GM18511 (cell line): ENCODE measurements around the gene VARS2.
"Not testable (repeated sequence)": the region's sequence is repeated elsewhere in the genome, so short reads cannot be mapped to it uniquely, and the experiment has no call there.

Source experiments
- ATAC-seq: cut with Tn5 transposase; IDR thresholded peaks from one replicate; pipeline ENCODE4 v1.9.1; 2021; ENCODE audit warnings: mild to moderate bottlenecking, moderate library complexity; ENCODE audit not compliant: unreplicated experiment

The VARS2 gene

GRCh38 chr6:30927080-30927479 is 13.0 kb downstream of the VARS2 start:
- ATAC-seq = not testable (repeated sequence)

- ATAC-seq = no peak
These were observed 14.6 kb downstream of the VARS2 start for GRCh38 chr6:30928677-30929076.

DNA sequence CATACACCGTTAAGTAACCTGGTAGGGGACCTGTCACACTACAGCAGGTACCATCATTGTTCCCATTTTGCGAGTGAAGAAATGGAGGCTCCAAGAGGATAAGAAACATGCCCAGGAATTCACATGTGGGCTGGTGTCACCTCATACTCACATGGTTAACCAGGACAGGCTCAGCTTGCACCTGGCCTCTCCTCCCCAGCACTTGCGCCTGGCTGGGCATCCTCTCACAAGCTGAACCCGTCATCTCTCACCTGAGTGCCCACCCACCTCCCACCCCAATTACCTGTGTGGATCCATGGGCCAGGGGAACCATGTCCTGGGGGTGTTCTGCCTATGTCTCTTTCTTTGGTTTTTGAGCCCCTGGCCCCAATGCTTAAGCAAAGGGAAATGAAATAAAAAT is 16.5 kb downstream of the VARS2 start:
- ATAC-seq = no peak

DNA sequence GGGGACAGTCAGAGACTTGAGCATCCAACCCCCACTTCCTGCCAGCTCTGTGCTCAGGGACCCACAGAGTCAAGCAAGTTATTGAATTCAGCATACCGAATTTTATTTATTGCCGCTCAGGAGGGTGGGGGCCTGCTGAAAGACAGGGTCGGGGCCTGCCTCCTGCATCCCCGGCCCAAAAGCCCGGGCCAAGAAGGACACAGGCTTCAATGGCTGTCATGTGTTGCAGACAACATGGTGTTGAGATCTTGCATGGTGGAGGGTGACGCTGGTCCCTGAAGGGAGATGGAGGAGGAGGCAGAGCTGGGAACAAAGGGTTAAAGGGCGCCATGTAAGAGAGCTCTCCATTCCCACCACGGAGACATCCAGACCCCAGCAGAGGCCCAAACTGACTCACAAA is 17.2 kb downstream of the VARS2 start:
- no peak for ATAC-seq

DNA sequence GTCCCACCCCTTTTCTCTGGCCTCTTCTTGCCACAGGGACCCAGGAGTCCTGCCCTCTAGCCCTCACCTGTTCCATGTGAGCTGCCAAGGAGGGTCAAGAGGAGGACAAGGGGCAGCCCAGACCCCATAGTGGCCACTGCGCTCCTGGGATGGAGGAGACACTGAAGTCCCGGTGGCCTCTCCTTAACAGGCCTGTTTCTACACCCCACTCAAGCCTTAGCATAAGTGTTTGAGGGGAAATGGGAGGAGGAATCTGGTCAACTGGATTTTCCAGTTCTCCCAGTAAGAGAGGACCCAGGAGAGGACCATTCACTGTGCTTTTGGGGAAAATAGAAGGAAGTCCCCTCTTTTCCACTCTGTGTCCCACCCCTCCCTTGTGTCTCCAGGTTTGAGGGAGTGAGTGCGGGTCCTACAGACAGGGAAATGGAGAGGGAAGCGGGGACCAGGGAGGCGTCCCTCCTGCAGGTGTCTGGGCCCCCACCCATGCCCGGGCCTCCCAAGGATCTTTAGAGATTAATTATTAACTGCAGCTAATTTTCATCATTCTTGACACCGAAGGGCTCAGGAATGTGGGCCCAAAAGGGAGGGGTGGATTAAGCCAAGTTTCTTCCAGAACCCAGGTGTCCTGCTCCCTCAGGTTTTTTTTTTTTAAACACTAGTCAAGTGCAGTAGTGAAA is 18.1 kb downstream of the VARS2 start, which contains the start of gene SFTA2:
TSS of gene SFTA2 (minus strand) at position 202 of the 677 bp plus-strand sequence. CDS start at position 128, 74 bp downstream.
- no peak for ATAC-seq

DNA sequence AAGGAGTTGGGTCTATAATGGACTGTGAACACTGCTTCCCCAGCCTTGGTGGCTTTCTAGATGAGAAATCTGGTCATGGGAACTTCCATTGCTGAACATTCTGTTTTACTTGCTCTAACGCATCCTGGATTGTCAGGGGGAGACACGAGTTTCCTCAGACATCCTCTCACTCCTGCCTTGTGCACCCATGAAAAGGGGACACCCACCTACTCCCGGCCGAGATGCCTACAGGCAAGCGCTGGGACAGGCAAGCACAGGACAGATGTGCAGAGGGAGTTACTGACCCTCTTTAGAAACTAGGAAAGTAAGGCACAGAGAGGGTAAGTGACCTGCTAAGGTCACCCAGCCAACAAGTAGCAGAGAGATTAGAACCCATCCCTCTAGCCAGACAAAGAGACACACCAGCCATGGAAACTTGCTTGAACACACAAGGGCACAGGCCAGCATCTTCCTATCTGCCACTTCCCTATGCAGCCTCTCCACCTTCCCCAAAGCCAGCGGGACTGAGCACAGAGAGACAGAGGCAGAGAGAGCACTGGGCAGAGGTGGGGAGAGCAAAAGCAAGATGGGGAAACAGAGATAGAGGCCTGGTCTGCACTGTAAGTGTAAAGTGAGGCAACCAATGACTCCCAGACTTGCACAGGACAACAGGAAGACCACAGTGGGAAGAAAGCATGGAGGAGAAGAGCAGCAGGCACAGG is 18.8 kb downstream of the VARS2 start:
- ATAC-seq = no peak

DNA sequence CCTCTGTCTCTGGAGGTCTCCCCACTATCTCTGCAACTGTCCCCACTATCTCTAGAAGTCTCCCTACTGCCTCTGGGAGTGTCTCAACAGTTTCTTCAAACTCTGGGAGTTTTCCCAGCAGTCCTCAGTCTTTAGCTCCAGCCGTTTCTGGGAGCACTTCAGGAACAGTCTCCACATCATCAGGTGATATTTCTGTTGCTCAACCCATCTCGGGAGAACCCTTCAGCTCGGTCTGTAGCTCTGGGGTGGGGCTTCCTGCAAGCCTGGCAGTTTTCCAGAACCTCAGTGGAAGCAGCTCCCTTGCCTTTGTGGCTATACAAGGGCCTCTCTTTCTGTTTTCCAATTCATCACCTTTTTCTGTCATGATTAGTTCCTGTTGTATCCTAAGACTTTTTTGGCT is 21.0 kb downstream of the VARS2 start:
- no peak for ATAC-seq

DNA sequence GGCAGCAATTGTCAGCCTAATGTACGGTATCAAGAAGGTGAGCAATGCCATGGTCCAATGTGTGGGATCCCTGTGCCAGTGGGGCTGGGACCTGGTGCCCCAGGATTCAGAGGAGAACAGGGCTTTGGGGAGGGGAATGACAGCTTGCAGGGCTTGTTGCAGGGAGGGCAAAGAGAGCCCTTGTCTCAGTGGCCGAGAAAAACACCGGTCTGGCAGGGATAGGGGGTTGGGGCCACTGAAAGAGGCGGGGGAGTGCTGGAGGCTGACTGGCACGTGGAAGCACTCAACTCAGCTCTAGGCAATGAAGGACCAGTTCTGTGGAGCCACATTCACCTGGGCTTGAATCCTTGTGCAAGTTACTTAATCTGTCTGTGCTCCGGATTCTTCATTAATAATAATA is 23.2 kb downstream of the VARS2 start:
- ATAC-seq = no peak

- no peak for ATAC-seq
These were observed 24.7 kb downstream of the VARS2 start for GRCh38 chr6:30938730-30939129.

- no peak for ATAC-seq
These were observed 25.4 kb downstream of the VARS2 start for GRCh38 chr6:30939473-30939872.

GRCh38 chr6:30940361-30940986 is 26.4 kb downstream of the VARS2 start, which contains the start of gene MUCL3:
TSS of gene MUCL3 (plus strand) at chr6:30940973. CDS start at chr6:30941000, 27 bp downstream.
- ATAC-seq = no peak

DNA sequence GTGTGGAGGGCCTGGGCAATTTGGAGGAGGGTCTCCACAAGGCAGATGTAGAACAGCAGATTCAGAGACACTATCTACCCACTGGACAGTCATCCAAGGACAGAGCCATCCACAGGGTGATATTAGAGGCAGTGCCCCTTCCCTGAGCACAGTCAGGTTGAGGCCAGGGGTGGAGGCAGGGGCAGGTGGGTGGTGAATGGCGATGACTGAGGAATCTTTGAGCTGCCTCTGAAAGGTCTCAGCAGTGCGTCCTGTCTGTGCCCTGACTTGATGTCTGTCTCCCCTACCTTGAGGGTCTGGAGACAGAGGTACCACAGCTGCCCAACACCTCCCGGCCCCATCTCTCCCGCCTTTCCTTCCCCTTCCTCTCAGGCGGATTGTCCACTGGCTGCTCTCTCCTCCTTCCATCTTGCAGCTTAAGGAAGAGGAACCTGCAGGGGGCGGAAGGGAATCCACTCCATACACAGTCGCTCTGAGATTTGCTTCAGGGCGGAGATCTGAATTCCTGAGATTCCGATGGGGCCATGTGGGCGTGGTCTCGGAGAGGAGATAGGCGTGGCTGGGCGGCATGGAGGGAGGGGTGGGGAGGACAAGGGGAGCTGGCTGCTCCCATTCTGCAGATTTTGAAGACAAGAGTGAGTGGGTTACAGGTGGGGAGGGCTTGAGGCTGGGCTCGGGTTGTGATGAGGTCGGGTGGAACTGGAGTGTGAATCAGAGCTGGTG is 28.5 kb downstream of the VARS2 start:
- no peak for ATAC-seq

DNA sequence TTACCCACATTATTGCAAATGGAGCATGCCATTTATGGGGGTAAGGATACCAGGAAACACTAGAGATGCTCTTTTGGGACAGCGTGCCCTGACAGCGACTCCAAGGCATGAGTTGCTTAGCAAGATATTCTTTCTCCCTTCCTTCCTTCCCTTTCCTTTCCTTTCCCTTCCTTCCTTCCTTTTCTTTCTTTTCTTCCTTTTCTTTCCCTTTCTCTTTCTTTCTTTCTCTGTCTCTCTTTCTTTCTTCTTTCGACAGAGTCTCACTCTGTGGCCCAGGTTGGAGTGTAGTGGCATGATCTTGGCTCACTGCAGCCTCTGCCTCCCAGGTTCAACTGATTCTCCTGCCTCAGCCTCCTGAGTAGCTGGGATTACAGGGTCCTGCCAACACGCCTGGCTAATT is 30.0 kb downstream of the VARS2 start:
- no peak for ATAC-seq

DNA sequence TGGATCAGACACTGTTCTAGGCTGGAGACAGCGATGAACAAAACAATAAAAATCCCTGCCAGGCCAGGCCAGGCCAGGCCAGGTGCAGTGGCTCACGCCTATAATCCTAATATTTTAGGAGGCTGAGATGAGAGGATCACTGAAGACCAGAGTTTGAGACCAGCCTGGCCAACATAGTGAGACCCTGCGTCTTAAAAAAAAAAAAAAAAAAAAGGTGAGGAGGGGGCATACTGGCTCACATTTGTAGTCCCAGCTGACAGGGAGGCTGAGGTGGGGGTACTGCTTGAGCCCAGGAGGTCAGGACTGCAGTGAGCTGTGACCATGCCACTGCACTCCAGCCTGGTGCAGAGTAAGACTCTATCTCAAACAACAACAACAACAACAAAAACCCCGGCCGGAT is 31.2 kb downstream of the VARS2 start:
- ATAC-seq = no peak

- no peak for ATAC-seq
These were observed 33.2 kb downstream of the VARS2 start for GRCh38 chr6:30947231-30947630.

DNA sequence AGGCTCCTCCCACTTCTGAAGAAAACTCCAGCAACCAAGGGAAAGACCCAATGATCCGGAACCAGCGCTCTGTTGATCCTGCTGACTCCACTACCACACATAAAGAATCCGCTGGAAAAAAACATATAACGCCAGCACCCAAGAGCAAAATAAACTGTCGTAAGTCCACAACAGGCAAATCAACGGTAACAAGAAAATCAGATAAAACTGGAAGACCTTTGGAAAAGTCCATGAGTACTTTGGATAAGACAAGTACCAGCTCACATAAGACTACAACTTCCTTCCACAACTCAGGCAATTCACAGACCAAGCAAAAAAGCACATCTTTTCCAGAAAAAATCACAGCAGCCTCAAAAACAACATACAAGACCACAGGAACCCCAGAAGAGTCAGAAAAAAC is 34.8 kb downstream of the VARS2 start:
- no peak for ATAC-seq

GRCh38 chr6:30951907-30952469 is 38.0 kb downstream of the VARS2 start:
- no peak for ATAC-seq

DNA sequence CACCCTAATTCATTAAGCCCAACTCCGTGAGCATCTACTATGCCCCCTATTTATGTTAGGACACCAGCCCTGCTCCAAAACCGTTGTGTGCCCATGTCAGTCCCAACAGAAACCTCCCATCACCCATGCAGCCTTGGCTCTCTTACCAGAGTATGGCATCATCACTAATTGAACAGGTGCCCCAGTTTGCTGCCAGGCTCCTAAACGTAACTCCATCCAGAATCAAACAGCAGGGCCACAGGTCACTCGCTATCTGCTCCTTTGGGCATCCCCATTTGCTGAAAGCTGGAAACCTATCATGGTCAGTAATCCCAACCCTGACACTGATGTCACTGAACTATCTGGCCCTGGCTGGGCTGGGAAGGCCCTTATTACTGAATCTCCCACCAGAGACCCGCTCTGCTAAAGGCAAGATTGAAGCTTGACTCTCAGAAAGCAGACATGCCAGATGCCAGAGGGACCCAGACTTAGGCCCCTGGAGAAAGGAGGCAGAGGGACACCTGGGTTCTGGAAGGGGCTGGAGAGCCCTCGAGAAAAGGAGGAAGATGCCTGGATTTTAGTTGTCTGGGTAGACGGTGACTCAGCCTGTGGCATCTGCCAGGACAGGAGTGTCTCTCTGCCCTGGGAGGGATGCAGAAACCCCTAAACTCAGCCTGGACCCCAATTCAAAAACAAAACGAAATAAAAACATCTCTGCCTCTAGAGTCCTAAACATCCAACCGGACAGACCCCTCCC is 40.8 kb downstream of the VARS2 start:
- no peak for ATAC-seq

DNA sequence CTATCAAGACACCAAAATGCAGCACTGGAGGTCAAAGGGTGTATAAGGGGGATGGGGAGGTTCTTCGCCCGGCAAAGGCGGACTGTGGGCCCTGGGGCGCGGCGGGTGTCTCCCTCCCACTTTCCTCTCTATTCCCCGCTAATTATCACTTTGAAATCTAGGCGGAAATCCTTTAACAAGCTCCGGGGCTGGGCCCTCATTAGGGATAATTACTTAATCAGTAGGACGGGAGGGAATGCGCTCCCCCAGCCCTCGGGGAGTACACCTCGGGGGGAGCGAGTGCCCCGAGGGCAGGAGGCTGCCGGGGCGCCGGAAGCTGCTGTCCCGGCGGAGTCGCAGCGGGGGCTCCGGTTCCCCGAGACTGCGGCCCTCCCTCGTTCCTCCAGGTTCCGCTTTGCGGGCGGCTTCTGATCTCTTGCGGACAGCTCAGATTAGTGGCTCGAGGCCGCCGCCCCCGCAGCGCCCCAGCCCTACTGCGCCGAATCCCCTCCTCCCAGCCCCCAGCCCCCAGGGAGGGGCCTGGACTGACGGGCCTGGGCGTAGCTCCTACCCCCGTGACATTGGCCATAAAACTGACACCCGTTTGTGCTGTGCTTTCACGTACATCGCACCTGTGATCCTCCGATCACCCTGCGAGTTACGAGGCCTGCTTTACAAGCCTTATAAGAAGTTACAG is 41.5 kb downstream of the VARS2 start:
- no peak for ATAC-seq

DNA sequence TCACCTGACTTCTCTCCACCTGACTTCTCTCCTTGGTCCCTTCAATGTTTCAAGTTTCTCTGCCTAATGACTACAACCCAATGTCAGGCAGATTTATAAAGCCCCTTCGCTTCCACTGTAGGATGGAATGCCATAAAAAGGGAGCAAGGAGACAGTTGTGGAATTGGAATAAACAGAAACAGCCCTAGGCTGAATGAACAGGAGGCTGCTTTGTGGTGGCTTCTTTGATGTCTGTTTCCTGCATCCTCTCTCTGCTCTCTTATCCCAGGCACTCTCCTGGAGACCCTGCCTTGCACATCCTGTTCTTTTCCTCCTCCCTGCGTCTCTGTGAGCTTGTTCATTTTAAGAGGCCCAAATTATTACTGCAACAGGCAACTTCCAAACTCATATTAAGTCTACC is 43.7 kb downstream of the VARS2 start:
- no peak for ATAC-seq
